Loucy (cell line): ENCODE data around the gene ACTN1.

ENCODE experiments used
- H2AFZ ChIP-seq: fragments of 200-600 bp; sonication (generic); 2 replicates; pipeline ENCODE4 v1.6.0; 2016; ENCODE audit warnings: antibody characterized with exemption, mild to moderate bottlenecking, low read length, moderate library complexity
- H3F3A ChIP-seq: fragments of 200-600 bp; 2 replicates; pipeline ENCODE4 v1.6.0; 2016; ENCODE audit warnings: antibody characterized with exemption, low read depth, mild to moderate bottlenecking
- H3K27me3 ChIP-seq: fragments of 200-600 bp; sonication (generic); 2 replicates; pipeline ENCODE4 v1.6.1; 2014; ENCODE audit warnings: low read length, mild to moderate bottlenecking; ENCODE audit not compliant: insufficient read depth, poor library complexity, severe bottlenecking
- H3K36me3 ChIP-seq: fragments of 200-600 bp; sonication (generic); 2 replicates; pipeline ENCODE4 v1.6.1; 2016; ENCODE audit warnings: low read length; ENCODE audit not compliant: insufficient read depth
- H3K4me1 ChIP-seq: fragments of 200-600 bp; sonication (generic); 2 replicates; pipeline ENCODE4 v1.5.1; 2014; ENCODE audit warnings: low read length, mild to moderate bottlenecking; ENCODE audit not compliant: insufficient read depth, poor library complexity, severe bottlenecking
- H3K4me2 ChIP-seq: fragments of 200-600 bp; sonication (generic); 2 replicates; pipeline ENCODE4 v1.6.0; 2014; ENCODE audit warnings: antibody characterized with exemption, low read length, low read depth, mild to moderate bottlenecking; ENCODE audit not compliant: poor library complexity, severe bottlenecking
- H3K4me3 ChIP-seq: fragments of 200-600 bp; sonication (generic); 2 replicates; pipeline ENCODE4 v1.5.1; 2014; ENCODE audit warnings: low read length, mild to moderate bottlenecking, mixed read lengths; ENCODE audit not compliant: poor library complexity, severe bottlenecking
- H3K79me2 ChIP-seq: fragments of 200-600 bp; sonication (generic); 2 replicates; pipeline ENCODE4 v1.6.1; 2014; ENCODE audit warnings: low read length; ENCODE audit not compliant: insufficient read depth
- H3K9ac ChIP-seq: fragments of 200-600 bp; sonication (generic); 2 replicates; pipeline ENCODE4 v1.6.0; 2014; ENCODE audit warnings: mild to moderate bottlenecking, low read depth, low read length, moderate library complexity; ENCODE audit not compliant: poor library complexity, severe bottlenecking
- H3K9me2 ChIP-seq: fragments of 200-600 bp; sonication (generic); replicated peaks from 2 replicates; pipeline ENCODE4 v1.6.1; 2016; ENCODE audit warnings: low read depth, low read length, mixed read lengths
- H3K9me3 ChIP-seq: fragments of 200-600 bp; sonication (generic); 2 replicates; pipeline ENCODE4 v1.6.1; 2014; ENCODE audit warnings: mild to moderate bottlenecking, antibody characterized with exemption, low read length, low read depth; ENCODE audit not compliant: insufficient read depth
- H4K20me1 ChIP-seq: fragments of 200-600 bp; sonication (generic); 2 replicates; pipeline ENCODE4 v1.6.0; 2014; ENCODE audit warnings: antibody characterized with exemption, low read length, mild to moderate bottlenecking; ENCODE audit not compliant: insufficient read depth, poor library complexity, severe bottlenecking
- CTCF ChIP-seq: fragments of 200-600 bp; sonication (generic); conservative IDR thresholded peaks from 2 replicates; pipeline ENCODE4 v1.5.1; 2014; ENCODE audit warnings: mild to moderate bottlenecking, antibody characterized with exemption, low read length
- EZH2phosphoT487 ChIP-seq: fragments of 200-600 bp; IDR thresholded peaks from 2 replicates; pipeline ENCODE4 v1.6.1; 2018; ENCODE audit warnings: antibody characterized with exemption, mild to moderate bottlenecking, moderate library complexity, borderline replicate concordance

ACTN1 gene

GRCh38 chr14:68892961-68893360 lies 86.1 kb downstream of the ACTN1 start:
- H4K20me1 ChIP-seq = no peaks in the 10 kb centered on the region
- no peaks in the 10 kb centered on the region for H3K79me2 ChIP-seq
- no peaks in the 10 kb centered on the region for H3K9me3 ChIP-seq
- TF ChIP-seq CTCF = no peak
- TF ChIP-seq EZH2phosphoT487 = no peak
- H3K4me2 ChIP-seq = no peak overlapping the region
- no peaks in the 10 kb centered on the region for H3K9me2 ChIP-seq
- peaks cover 98% of the 10 kb centered on the region; the same call in 1 of the 2 replicates for H3K36me3 ChIP-seq
- no peak overlapping the region for H2AFZ ChIP-seq
- H3K4me3 ChIP-seq = no peak overlapping the region
- no peak overlapping the region for H3K9ac ChIP-seq
- no peaks in the 10 kb centered on the region for H3K4me1 ChIP-seq
- H3F3A ChIP-seq = no peaks in the 10 kb centered on the region
- no peaks in the 10 kb centered on the region for H3K27me3 ChIP-seq

- Histone ChIP-seq H3K4me3 (no peak overlapping the region), H3K9me2 (no peaks in the 10 kb centered on the region), H3K27me3 (no peaks in the 10 kb centered on the region), H3K36me3 (peaks cover 96% of the 10 kb centered on the region; the same call in 1 of the 2 replicates), H4K20me1 (no peaks in the 10 kb centered on the region), H3K9me3 (no peaks in the 10 kb centered on the region), H3F3A (no peaks in the 10 kb centered on the region), H3K4me1 (no peaks in the 10 kb centered on the region), H3K9ac (no peak overlapping the region), H3K4me2 (no peak overlapping the region), H3K79me2 (no peaks in the 10 kb centered on the region), H2AFZ (no peak overlapping the region)
- TF ChIP-seq EZH2phosphoT487 = no peak
- TF ChIP-seq CTCF = no peak
Observed at GRCh38 chr14:68891851-68892660, 87.0 kb downstream of the ACTN1 start.

GRCh38 chr14:68890173-68890931 lies 88.8 kb downstream of the ACTN1 start:
- no peak overlapping the region for H3K9ac ChIP-seq
- H3K79me2 ChIP-seq = no peaks in the 10 kb centered on the region
- no peaks in the 10 kb centered on the region for H3K4me1 ChIP-seq
- H3K9me2 ChIP-seq = no peaks in the 10 kb centered on the region
- TF ChIP-seq CTCF = no peak
- TF ChIP-seq EZH2phosphoT487 = no peak
- H3K4me3 ChIP-seq = no peak overlapping the region
- no peaks in the 10 kb centered on the region for H3K9me3 ChIP-seq
- no peaks in the 10 kb centered on the region for H4K20me1 ChIP-seq
- H3K27me3 ChIP-seq = no peaks in the 10 kb centered on the region
- H3K36me3 ChIP-seq = peaks cover 92% of the 10 kb centered on the region; the same call in 1 of the 2 replicates
- H3F3A ChIP-seq = no peaks in the 10 kb centered on the region
- H3K4me2 ChIP-seq = no peak overlapping the region
- no peak overlapping the region for H2AFZ ChIP-seq
